Kidney capillary endothelial cell (primary cell): ENCODE data around the gene KLHL11.

Experiments
- DNase-seq: peaks from one replicate; pipeline ENCODE4 v3.0.0-alpha.2; 2018; ENCODE audit warnings: low spot score

KLHL11 gene

GRCh38 chr17:41810659-41811548, 54.3 kb downstream of the KLHL11 start:
- DNase-seq, result no peak

- DNase-seq, result no peak
Observed at GRCh38 chr17:41806685-41807445, 58.4 kb downstream of the KLHL11 start.
